ENCODE measurements around the gene MAJIN. TPM values are rescaled to one million over a fixed set of nuclear protein-coding genes. Genes with fewer than 3 reads are reported as not detected.

The MAJIN gene
- total and polyA plus RNA-seq, 4 donors, result 0.09 to 0.31 TPM; not detected in 2

- peak overlapping the region; percentile 73 to 89 for H3K9ac ChIP-seq (ENCODE audit: low read depth in 1 of 2, low read length in 2 of 2)
- peaks cover 20 to 53% (median 42%) of the 10 kb centered on the region in 4 donors for H3K4me1 ChIP-seq (ENCODE audit: control insufficient read depth in 4 of 4, insufficient read depth in 4 of 4, low read length in 3 of 4)
- peaks cover 4 to 29% (median 12%) of the 10 kb centered on the region in 4 donors for H3K36me3 ChIP-seq (ENCODE audit: control insufficient read depth in 4 of 4, insufficient read depth in 3 of 4, low read depth in 1 of 4, low read length in 3 of 4)
- TF ChIP-seq TAF1 (conservative IDR thresholded peaks at IDR 0.05) (peak; percentile 87), JUND (IDR thresholded peaks at IDR 0.05) (no peak), RXRA (IDR thresholded peaks at IDR 0.05) (peak; percentile 77 to 92), FOXA1 (IDR thresholded peaks at IDR 0.05) (peak; percentile 41), CTCF (IDR thresholded peaks at IDR 0.05; ENCODE audit: low read depth, low read length, missing input control) (peak; percentile 38), HNF4A (conservative IDR thresholded peaks at IDR 0.05) (peak; percentile 94 to 98), EGR1 (IDR thresholded peaks at IDR 0.05; ENCODE audit: low read depth in 2 of 2) (no peak), RAD21 (IDR thresholded peaks at IDR 0.05) (peak; percentile 45 to 50), FOXA2 (IDR thresholded peaks at IDR 0.05) (peak; percentile 13), REST (IDR thresholded peaks at IDR 0.05) (peak; percentile 82), SP1 (IDR thresholded peaks at IDR 0.05) (peak; percentile 84), GABPA (IDR thresholded peaks at IDR 0.05 in 1 of 2, conservative IDR thresholded peaks at IDR 0.05 in 1 of 2) (peak in 1 of 2 donors; percentile 73), NR2F2 (IDR thresholded peaks at IDR 0.05) (peak; percentile 44), HNF4G (IDR thresholded peaks at IDR 0.05) (peak; percentile 77), YY1 (IDR thresholded peaks at IDR 0.05) (peak; percentile 72), MAX (IDR thresholded peaks at IDR 0.05) (no peak)
- TF ChIP-seq, protein P1, sequence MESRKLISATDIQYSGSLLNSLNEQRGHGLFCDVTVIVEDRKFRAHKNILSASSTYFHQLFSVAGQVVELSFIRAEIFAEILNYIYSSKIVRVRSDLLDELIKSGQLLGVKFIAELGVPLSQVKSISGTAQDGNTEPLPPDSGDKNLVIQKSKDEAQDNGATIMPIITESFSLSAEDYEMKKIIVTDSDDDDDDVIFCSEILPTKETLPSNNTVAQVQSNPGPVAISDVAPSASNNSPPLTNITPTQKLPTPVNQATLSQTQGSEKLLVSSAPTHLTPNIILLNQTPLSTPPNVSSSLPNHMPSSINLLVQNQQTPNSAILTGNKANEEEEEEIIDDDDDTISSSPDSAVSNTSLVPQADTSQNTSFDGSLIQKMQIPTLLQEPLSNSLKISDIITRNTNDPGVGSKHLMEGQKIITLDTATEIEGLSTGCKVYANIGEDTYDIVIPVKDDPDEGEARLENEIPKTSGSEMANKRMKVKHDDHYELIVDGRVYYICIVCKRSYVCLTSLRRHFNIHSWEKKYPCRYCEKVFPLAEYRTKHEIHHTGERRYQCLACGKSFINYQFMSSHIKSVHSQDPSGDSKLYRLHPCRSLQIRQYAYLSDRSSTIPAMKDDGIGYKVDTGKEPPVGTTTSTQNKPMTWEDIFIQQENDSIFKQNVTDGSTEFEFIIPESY (IDR thresholded peaks at IDR 0.05), result no peak
- TF ChIP-seq, protein P2, sequence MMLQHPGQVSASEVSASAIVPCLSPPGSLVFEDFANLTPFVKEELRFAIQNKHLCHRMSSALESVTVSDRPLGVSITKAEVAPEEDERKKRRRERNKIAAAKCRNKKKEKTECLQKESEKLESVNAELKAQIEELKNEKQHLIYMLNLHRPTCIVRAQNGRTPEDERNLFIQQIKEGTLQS (IDR thresholded peaks at IDR 0.05), result no peak
- no peaks in the 10 kb centered on the region for H3K27me3 ChIP-seq (ENCODE audit: control insufficient read depth in 4 of 4, insufficient read depth in 4 of 4, low read length in 3 of 4)
- peak; percentile 74 for DNase-seq (ENCODE audit: low spot score)
- peak overlapping the region; percentile 86 to 89 for H3K27ac ChIP-seq (ENCODE audit: low read depth in 1 of 2, low read length in 2 of 2)
- no peaks in the 10 kb centered on the region for H3K9me3 ChIP-seq (ENCODE audit: control insufficient read depth in 4 of 4, low read length in 3 of 4)
- peak overlapping the region; percentile 50 to 83 (median 81) for H3K4me3 ChIP-seq (ENCODE audit: low read depth in 1 of 3, low read length in 3 of 3)
- 33% methylated on average over 25 of the region's 25 CpGs for WGBS
Measured at GRCh38 chr11:64893194-64894069, 78.5 kb downstream of the MAJIN start.

Measured in liver (tissue), 9 donors.